GM18909 (cell line): ENCODE measurements around the gene CACNA1D.

ENCODE experiments used
- ATAC-seq: cut with Tn5 transposase; IDR thresholded peaks from one replicate; pipeline ENCODE4 v1.9.1; 2021; ENCODE audit warnings: mild to moderate bottlenecking; ENCODE audit not compliant: unreplicated experiment, poor library complexity

CACNA1D gene

GRCh38 chr3:53826048-53826447, 331.6 kb downstream of the CACNA1D start:
- ATAC-seq = no peak

GRCh38 chr3:53828581-53828980, 334.2 kb downstream of the CACNA1D start:
- no peak for ATAC-seq

- ATAC-seq = no peak
These were observed 335.2 kb downstream of the CACNA1D start for GRCh38 chr3:53829605-53830004.

- no peak for ATAC-seq
These were observed 336.5 kb downstream of the CACNA1D start for GRCh38 chr3:53830944-53831343.

GRCh38 chr3:53833053-53833645, 338.7 kb downstream of the CACNA1D start:
- no peak for ATAC-seq

- ATAC-seq = no peak
These were observed 339.3 kb downstream of the CACNA1D start for GRCh38 chr3:53833700-53834099.

GRCh38 chr3:53834429-53835095, 340.2 kb downstream of the CACNA1D start:
- no peak for ATAC-seq

- no peak for ATAC-seq
These were observed 340.8 kb downstream of the CACNA1D start for GRCh38 chr3:53835257-53835656.

GRCh38 chr3:53836084-53836872, 341.9 kb downstream of the CACNA1D start:
- ATAC-seq = no peak

- no peak for ATAC-seq
These were observed 342.9 kb downstream of the CACNA1D start for GRCh38 chr3:53837331-53837730.

GRCh38 chr3:53841296-53841695, 346.9 kb downstream of the CACNA1D start:
- ATAC-seq = no peak

- no peak for ATAC-seq
These were observed 348.2 kb downstream of the CACNA1D start for GRCh38 chr3:53842436-53843194.

- ATAC-seq = peak; percentile 50
These were observed 349.1 kb downstream of the CACNA1D start for GRCh38 chr3:53843195-53844177.

- ATAC-seq = peak; percentile 5
These were observed 350.1 kb downstream of the CACNA1D start for GRCh38 chr3:53844262-53845102.

GRCh38 chr3:53845103-53845880, 350.9 kb downstream of the CACNA1D start:
- ATAC-seq = peak; percentile 23

- no peak for ATAC-seq
These were observed 351.4 kb downstream of the CACNA1D start for GRCh38 chr3:53845881-53846133.

GRCh38 chr3:53846134-53846850, 351.9 kb downstream of the CACNA1D start, which contains the start of the genes CHDH and IL17RB:
Gene CHDH (minus strand): TSS chr3:53846419. CDS start chr3:53824008, 22,411 bp downstream.
Gene IL17RB (plus strand): TSS chr3:53846568. CDS start chr3:53846589, 21 bp downstream.
- peak; percentile 50 for ATAC-seq

- ATAC-seq = no peak
These were observed 352.4 kb downstream of the CACNA1D start for GRCh38 chr3:53846851-53847155.
